Measurements from ENCODE around the gene RIPK1. TPM values are rescaled to one million over a fixed set of nuclear protein-coding genes. Genes with fewer than 3 reads are reported as not detected.

RIPK1 gene
- total and polyA plus RNA-seq, 9 of the 15 experiments (the other 6 are each of a cell fraction or from before 2014, with no cell fraction given) = 3.8 to 24.9 (median 17.7) TPM

DNA sequence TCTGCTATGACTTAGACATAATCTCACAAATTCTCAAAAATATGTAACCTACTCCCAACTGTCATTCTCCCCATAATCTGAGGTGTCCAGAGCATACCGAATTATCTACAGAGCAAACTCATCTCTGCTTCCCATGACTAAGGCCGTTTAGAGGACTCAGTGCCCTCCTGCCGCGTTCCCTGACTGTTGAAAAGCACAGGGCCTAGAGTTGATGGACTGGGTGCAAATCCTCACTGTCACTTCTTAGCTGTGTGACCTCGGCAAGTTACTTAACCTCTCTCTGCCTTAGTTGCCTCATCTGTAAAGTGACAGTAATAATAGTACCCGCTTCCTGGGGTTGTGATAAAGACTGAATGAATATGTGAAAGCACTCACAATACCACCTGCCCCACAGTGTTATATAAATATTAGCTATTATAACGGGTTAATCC, 93.8 kb downstream of the RIPK1 start (continued):
- TF ChIP-seq LCOR (CRISPR knock-in tag; IDR thresholded peaks at IDR 0.05) = no peak; the same call in 1 of the 2 replicates
- TF ChIP-seq GTF2F1 (IDR thresholded peaks at IDR 0.05; ENCODE audit: low read depth, low read length) = no peak
- TF ChIP-seq, protein P1, sequence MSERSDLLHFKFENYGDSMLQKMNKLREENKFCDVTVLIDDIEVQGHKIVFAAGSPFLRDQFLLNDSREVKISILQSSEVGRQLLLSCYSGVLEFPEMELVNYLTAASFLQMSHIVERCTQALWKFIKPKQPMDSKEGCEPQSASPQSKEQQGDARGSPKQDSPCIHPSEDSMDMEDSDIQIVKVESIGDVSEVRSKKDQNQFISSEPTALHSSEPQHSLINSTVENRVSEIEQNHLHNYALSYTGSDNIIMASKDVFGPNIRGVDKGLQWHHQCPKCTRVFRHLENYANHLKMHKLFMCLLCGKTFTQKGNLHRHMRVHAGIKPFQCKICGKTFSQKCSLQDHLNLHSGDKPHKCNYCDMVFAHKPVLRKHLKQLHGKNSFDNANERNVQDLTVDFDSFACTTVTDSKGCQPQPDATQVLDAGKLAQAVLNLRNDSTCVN (CRISPR knock-in tag; IDR thresholded peaks at IDR 0.05) = 0 out of 2 replicates have a peak, but pooled peaks have one; percentile 30
- no peak for TF ChIP-seq ZNF76 (CRISPR knock-in tag; IDR thresholded peaks at IDR 0.05; ENCODE audit: borderline replicate concordance)
- TF ChIP-seq, protein P2, sequence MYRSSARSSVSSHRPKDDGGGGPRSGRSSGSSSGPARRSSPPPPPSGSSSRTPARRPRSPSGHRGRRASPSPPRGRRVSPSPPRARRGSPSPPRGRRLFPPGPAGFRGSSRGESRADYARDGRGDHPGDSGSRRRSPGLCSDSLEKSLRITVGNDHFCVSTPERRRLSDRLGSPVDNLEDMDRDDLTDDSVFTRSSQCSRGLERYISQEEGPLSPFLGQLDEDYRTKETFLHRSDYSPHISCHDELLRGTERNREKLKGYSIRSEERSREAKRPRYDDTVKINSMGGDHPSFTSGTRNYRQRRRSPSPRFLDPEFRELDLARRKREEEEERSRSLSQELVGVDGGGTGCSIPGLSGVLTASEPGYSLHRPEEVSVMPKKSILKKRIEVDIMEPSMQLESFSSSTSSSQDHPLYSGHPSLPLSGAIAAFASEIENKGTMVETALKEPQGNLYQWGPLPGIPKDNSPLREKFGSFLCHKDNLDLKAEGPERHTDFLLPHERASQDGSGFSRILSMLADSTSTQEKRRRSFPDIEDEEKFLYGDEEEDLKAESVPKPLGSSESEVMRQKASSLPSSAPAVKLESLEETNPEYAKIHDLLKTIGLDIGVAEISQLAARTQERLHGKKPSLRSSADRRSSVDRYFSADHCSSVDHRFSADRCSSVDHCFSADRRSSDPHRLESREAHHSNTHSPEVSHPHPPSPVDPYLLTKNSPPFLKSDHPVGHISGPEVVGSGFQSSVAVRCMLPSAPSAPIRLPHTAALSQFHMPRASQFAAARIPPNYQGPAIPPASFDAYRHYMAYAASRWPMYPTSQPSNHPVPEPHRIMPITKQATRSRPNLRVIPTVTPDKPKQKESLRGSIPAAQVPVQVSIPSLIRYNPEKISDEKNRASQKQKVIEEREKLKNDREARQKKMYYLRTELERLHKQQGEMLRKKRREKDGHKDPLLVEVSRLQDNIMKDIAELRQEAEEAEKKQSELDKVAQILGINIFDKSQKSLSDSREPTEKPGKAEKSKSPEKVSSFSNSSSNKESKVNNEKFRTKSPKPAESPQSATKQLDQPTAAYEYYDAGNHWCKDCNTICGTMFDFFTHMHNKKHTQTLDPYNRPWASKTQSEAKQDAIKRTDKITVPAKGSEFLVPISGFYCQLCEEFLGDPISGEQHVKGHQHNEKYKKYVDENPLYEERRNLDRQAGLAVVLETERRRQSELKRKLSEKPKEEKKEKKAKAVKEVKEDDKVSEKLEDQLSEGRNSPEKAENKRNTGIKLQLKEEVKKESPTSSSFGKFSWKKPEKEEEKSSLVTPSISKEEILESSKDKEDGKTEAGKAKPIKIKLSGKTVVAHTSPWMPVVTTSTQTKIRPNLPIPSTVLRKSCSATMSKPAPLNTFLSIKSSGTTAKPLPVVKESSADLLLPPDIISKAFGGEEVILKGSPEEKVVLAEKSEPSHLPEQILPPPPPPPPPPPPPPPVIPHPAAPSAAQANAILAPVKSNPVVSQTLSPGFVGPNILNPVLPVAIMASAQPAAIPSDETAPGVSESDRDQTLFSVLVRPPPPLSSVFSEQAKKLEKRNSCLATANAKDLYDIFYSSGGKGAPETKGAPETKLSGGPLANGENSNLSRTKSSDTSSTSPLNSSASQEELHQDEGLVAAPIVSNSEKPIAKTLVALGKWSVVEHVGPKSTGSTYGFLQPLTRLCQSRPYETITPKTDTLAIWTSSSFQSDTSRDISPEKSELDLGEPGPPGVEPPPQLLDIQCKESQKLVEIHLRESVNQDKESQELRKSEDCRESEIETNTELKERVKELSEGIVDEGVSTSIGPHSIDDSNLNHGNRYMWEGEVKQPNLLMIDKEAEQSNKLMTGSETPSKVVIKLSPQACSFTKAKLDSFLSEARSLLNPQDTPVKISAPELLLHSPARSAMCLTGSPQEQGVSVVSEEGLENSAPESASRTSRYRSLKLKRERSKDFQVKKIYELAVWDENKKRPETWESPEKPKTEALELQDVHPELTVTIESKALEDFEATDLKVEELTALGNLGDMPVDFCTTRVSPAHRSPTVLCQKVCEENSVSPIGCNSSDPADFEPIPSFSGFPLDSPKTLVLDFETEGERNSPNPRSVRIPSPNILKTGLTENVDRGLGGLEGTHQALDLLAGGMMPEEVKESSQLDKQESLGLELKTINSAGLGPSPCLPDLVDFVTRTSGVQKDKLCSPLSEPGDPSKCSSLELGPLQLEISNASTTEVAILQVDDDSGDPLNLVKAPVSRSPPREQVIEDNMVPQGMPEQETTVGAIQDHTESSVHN (IDR thresholded peaks at IDR 0.05; ENCODE audit: borderline replicate concordance in 1 of 2, low read depth in 1 of 2) = no peak
- TF ChIP-seq RCOR1 (IDR thresholded peaks at IDR 0.05; ENCODE audit: borderline replicate concordance in 1 of 2, low read depth in 2 of 2, low read length in 2 of 2) = peak in 1 of 2 experiments; percentile 92; a peak in 2 of 4 replicates
- TF ChIP-seq, protein P3, sequence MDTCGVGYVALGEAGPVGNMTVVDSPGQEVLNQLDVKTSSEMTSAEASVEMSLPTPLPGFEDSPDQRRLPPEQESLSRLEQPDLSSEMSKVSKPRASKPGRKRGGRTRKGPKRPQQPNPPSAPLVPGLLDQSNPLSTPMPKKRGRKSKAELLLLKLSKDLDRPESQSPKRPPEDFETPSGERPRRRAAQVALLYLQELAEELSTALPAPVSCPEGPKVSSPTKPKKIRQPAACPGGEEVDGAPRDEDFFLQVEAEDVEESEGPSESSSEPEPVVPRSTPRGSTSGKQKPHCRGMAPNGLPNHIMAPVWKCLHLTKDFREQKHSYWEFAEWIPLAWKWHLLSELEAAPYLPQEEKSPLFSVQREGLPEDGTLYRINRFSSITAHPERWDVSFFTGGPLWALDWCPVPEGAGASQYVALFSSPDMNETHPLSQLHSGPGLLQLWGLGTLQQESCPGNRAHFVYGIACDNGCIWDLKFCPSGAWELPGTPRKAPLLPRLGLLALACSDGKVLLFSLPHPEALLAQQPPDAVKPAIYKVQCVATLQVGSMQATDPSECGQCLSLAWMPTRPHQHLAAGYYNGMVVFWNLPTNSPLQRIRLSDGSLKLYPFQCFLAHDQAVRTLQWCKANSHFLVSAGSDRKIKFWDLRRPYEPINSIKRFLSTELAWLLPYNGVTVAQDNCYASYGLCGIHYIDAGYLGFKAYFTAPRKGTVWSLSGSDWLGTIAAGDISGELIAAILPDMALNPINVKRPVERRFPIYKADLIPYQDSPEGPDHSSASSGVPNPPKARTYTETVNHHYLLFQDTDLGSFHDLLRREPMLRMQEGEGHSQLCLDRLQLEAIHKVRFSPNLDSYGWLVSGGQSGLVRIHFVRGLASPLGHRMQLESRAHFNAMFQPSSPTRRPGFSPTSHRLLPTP (IDR thresholded peaks at IDR 0.05; ENCODE audit: borderline replicate concordance, extremely low read depth, insufficient read length) = no peak
- TF ChIP-seq, protein P4, sequence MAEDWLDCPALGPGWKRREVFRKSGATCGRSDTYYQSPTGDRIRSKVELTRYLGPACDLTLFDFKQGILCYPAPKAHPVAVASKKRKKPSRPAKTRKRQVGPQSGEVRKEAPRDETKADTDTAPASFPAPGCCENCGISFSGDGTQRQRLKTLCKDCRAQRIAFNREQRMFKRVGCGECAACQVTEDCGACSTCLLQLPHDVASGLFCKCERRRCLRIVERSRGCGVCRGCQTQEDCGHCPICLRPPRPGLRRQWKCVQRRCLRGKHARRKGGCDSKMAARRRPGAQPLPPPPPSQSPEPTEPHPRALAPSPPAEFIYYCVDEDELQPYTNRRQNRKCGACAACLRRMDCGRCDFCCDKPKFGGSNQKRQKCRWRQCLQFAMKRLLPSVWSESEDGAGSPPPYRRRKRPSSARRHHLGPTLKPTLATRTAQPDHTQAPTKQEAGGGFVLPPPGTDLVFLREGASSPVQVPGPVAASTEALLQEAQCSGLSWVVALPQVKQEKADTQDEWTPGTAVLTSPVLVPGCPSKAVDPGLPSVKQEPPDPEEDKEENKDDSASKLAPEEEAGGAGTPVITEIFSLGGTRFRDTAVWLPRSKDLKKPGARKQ (CRISPR knock-in tag; IDR thresholded peaks at IDR 0.05) = no peak
- TF ChIP-seq CBX1 (IDR thresholded peaks at IDR 0.05; ENCODE audit: low read depth) = no peak
- peak; percentile 22; the same call in 1 of the 2 replicates for TF ChIP-seq MBD2 (IDR thresholded peaks at IDR 0.05; ENCODE audit: borderline replicate concordance, low read depth)
- no peak for TF ChIP-seq POLR2H (tag; IDR thresholded peaks at IDR 0.05; ENCODE audit: low read depth)
- peak; percentile 52; the same call in 1 of the 2 replicates for TF ChIP-seq ELF4 (CRISPR knock-in tag; IDR thresholded peaks at IDR 0.05)
- TF ChIP-seq BRD4 (IDR thresholded peaks at IDR 0.05) = no peak
- TF ChIP-seq CHD1 (IDR thresholded peaks at IDR 0.05; ENCODE audit: low read length) = no peak
